Measurements from ENCODE around the gene NHS. TPM values are rescaled to one million over a fixed set of nuclear protein-coding genes. Genes with fewer than 3 reads are reported as not detected.

The NHS gene
- total and polyA plus RNA-seq, 2 of the 13 experiments (the other 11 are each of a cell fraction or from before 2014, with no cell fraction given), result 0.02 TPM; not detected in 1

DNA sequence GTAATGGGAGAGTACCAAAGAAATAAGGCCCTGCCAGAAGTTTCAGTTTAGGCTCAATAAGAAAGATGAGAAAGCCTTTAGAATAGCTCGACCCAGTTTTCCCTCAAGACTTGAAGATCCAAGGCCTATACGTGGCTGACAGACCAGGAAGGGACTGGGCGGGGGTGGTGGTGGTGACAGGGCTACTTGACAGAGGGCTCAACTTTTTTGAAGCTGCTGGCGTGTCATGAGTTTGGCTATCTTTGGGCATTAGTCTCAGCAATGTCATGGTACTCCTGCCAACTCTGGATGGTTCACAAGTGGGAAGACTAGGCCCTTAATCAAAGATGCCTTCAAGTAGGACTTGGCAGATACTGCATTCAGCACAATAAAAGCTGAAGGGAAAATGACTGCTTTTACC is 262.2 kb downstream of the NHS start (continued):
- TF ChIP-seq ZFYVE20 (CRISPR knock-in tag; IDR thresholded peaks at IDR 0.05; ENCODE audit: borderline replicate concordance, low read depth) (no peak), ZNF549 (CRISPR knock-in tag; IDR thresholded peaks at IDR 0.05) (no peak), HNRNPK (IDR thresholded peaks at IDR 0.05; ENCODE audit: low read depth, low read length, poor library complexity, severe bottlenecking) (no peak), ZNF501 (CRISPR knock-in tag; IDR thresholded peaks at IDR 0.05) (no peak), ZNF17 (CRISPR knock-in tag; IDR thresholded peaks at IDR 0.05) (no peak)
- TF ChIP-seq, protein P1, sequence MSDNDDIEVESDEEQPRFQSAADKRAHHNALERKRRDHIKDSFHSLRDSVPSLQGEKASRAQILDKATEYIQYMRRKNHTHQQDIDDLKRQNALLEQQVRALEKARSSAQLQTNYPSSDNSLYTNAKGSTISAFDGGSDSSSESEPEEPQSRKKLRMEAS (IDR thresholded peaks at IDR 0.05), result no peak

DNA sequence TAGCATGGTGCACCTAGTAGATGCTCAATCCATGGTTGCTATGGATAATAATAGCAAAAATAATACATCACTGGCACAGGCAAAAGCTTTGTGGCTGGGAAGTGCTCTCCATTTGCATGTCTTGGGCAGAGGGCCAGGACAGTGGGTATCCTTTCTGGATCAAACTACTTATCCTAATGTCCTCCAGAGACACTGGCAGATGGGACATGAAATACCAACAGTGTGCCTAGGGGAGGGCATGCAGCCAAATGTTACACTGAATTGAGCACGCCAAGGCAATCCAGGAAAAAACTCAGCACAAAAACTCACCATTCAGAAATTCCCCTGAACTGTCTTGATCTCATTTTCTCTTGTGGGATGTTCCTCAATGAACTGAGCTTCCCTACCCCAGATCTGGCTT is 263.7 kb downstream of the NHS start:
- Histone ChIP-seq H3K79me2 (ENCODE audit: insufficient read depth, low read length) (no peaks in the 10 kb centered on the region), H3K4me2 (ENCODE audit: low read depth, low read length) (no peak overlapping the region), H3K9me3 (ENCODE audit: low read length) (no peaks in the 10 kb centered on the region), H3K9ac (ENCODE audit: insufficient read depth, low read depth, low read length) (no peak overlapping the region), H3K36me3 (replicated peaks in 1 of 2; ENCODE audit: control insufficient read depth in 1 of 2, insufficient read depth in 2 of 2, low read length in 2 of 2) (no peaks in the 10 kb centered on the region), H3K27ac (ENCODE audit: extremely low read length, insufficient read depth, low read length) (no peak overlapping the region), H2AFZ (ENCODE audit: low read length) (no peak overlapping the region), H3K27me3 (ENCODE audit: control insufficient read depth in 1 of 2, insufficient read depth in 2 of 2, low read length in 2 of 2) (no peaks in the 10 kb centered on the region), H3K4me3 (replicated peaks in 1 of 3; ENCODE audit: insufficient read depth in 1 of 3, low read depth in 2 of 3, low read length in 3 of 3) (no peak overlapping the region), H3K4me1 (ENCODE audit: insufficient read depth, low read length) (no peaks in the 10 kb centered on the region), H4K20me1 (ENCODE audit: insufficient read depth, low read length) (no peaks in the 10 kb centered on the region)
- DNase-seq (ENCODE audit: low spot score) (no peak), ATAC-seq (no peak), FAIRE-seq (no peak)
- BruUV-seq (replicated peaks), result no TSS peak
- intact Hi-C loops (cut with micrococcal nuclease; ENCODE audit: unreplicated experiment) (no loop called here), in situ Hi-C loops (cut with HindIII; ENCODE audit: extremely low pct_ligation_motif_present, low pct_unique_long_range_greater_than_20kb) (no loop called here)
- WGBS (ENCODE audit: low lambda C conversion rate), result no CpG with 5 or more reads among the region's 1 CpG
- POLR2A ChIA-PET, result no interaction called here
- CTCF ChIA-PET (ENCODE audit: low intra/inter-chr PET ratio, low total read pairs), result no interaction called here
- TF ChIP-seq PITX1 (CRISPR knock-in tag; IDR thresholded peaks at IDR 0.05), result no peak
- TF ChIP-seq, protein P2, sequence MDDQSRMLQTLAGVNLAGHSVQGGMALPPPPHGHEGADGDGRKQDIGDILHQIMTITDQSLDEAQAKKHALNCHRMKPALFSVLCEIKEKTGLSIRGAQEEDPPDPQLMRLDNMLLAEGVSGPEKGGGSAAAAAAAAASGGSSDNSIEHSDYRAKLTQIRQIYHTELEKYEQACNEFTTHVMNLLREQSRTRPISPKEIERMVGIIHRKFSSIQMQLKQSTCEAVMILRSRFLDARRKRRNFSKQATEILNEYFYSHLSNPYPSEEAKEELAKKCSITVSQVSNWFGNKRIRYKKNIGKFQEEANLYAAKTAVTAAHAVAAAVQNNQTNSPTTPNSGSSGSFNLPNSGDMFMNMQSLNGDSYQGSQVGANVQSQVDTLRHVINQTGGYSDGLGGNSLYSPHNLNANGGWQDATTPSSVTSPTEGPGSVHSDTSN (CRISPR knock-in tag; IDR thresholded peaks at IDR 0.05; ENCODE audit: borderline replicate concordance), result no peak
- TF ChIP-seq, protein P3, sequence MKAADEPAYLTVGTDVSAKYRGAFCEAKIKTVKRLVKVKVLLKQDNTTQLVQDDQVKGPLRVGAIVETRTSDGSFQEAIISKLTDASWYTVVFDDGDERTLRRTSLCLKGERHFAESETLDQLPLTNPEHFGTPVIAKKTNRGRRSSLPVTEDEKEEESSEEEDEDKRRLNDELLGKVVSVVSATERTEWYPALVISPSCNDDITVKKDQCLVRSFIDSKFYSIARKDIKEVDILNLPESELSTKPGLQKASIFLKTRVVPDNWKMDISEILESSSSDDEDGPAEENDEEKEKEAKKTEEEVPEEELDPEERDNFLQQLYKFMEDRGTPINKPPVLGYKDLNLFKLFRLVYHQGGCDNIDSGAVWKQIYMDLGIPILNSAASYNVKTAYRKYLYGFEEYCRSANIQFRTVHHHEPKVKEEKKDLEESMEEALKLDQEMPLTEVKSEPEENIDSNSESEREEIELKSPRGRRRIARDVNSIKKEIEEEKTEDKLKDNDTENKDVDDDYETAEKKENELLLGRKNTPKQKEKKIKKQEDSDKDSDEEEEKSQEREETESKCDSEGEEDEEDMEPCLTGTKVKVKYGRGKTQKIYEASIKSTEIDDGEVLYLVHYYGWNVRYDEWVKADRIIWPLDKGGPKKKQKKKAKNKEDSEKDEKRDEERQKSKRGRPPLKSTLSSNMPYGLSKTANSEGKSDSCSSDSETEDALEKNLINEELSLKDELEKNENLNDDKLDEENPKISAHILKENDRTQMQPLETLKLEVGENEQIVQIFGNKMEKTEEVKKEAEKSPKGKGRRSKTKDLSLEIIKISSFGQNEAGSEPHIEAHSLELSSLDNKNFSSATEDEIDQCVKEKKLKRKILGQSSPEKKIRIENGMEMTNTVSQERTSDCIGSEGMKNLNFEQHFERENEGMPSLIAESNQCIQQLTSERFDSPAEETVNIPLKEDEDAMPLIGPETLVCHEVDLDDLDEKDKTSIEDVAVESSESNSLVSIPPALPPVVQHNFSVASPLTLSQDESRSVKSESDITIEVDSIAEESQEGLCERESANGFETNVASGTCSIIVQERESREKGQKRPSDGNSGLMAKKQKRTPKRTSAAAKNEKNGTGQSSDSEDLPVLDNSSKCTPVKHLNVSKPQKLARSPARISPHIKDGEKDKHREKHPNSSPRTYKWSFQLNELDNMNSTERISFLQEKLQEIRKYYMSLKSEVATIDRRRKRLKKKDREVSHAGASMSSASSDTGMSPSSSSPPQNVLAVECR (CRISPR knock-in tag; IDR thresholded peaks at IDR 0.05; ENCODE audit: borderline replicate concordance), result no peak
- TF ChIP-seq ZNF570 (CRISPR knock-in tag; IDR thresholded peaks at IDR 0.05; ENCODE audit: borderline replicate concordance), result no peak
- no peak for TF ChIP-seq ZNF383 (CRISPR knock-in tag; IDR thresholded peaks at IDR 0.05; ENCODE audit: borderline replicate concordance)
- TF ChIP-seq FOXO1 (CRISPR knock-in tag; IDR thresholded peaks at IDR 0.05), result no peak
- TF ChIP-seq, protein P4, sequence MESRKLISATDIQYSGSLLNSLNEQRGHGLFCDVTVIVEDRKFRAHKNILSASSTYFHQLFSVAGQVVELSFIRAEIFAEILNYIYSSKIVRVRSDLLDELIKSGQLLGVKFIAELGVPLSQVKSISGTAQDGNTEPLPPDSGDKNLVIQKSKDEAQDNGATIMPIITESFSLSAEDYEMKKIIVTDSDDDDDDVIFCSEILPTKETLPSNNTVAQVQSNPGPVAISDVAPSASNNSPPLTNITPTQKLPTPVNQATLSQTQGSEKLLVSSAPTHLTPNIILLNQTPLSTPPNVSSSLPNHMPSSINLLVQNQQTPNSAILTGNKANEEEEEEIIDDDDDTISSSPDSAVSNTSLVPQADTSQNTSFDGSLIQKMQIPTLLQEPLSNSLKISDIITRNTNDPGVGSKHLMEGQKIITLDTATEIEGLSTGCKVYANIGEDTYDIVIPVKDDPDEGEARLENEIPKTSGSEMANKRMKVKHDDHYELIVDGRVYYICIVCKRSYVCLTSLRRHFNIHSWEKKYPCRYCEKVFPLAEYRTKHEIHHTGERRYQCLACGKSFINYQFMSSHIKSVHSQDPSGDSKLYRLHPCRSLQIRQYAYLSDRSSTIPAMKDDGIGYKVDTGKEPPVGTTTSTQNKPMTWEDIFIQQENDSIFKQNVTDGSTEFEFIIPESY (CRISPR knock-in tag; IDR thresholded peaks at IDR 0.05), result no peak
- TF ChIP-seq ZNF264 (CRISPR knock-in tag; IDR thresholded peaks at IDR 0.05), result no peak
- TF ChIP-seq ZNF644 (CRISPR knock-in tag; IDR thresholded peaks at IDR 0.05; ENCODE audit: low read depth), result no peak
- TF ChIP-seq DPF2 (CRISPR knock-in tag; IDR thresholded peaks at IDR 0.05; ENCODE audit: borderline replicate concordance, low read depth), result no peak
